Measurements from ENCODE around the gene APOL1. TPM values are rescaled to one million over a fixed set of nuclear protein-coding genes. Genes with fewer than 3 reads are reported as not detected.
"Not testable (repeated sequence)": the region's sequence is repeated elsewhere in the genome, so short reads cannot be mapped to it uniquely, and the experiment has no call there.

APOL1 gene
- total and polyA plus RNA-seq, 5 donors = 13.6 to 29.8 (median 16.3) TPM

- no peaks in the 10 kb centered on the region for H3K4me1 ChIP-seq (ENCODE audit: control insufficient read depth, insufficient read depth, low read length)
- ATAC-seq = peak; percentile 73 to 86
- H3K27ac ChIP-seq (ENCODE audit: low read length) = peak overlapping the region; percentile 2
- no peaks in the 10 kb centered on the region for H3K9me3 ChIP-seq (ENCODE audit: control insufficient read depth, low read length)
- no peaks in the 10 kb centered on the region for H3K27me3 ChIP-seq (ENCODE audit: control insufficient read depth, insufficient read depth)
- intact Hi-C loops (cut with DNase I) = loop anchor here in 2 of 4 donors (5.0 to 10.0 kb wide), 2 partner anchors 89 to 142 kb away; no protein-coding TSS in a partner anchor
- H3K4me3 ChIP-seq (ENCODE audit: low read length) = no peak overlapping the region
- DNase-seq = peak; percentile 74 to 93 (median 91)
- 56% methylated on average over 28 of the region's 28 CpGs for WGBS
These were observed 33.4 kb downstream of the APOL1 start for GRCh38 chr22:36286096-36286957.

GRCh38 chr22:36287881-36288515 lies 35.1 kb downstream of the APOL1 start:
- no peaks in the 10 kb centered on the region for H3K27me3 ChIP-seq (ENCODE audit: control insufficient read depth, insufficient read depth)
- no peaks in the 10 kb centered on the region for H3K4me1 ChIP-seq (ENCODE audit: control insufficient read depth, insufficient read depth, low read length)
- intact Hi-C loops (cut with DNase I) = loop anchor here in 2 of 4 donors (5.0 to 10.0 kb wide), 2 partner anchors 91 to 143 kb away; no protein-coding TSS in a partner anchor
- ATAC-seq (no peak), DNase-seq (peak in 2 of 3 donors; percentile 49 to 62)
- H3K9me3 ChIP-seq (ENCODE audit: control insufficient read depth, low read length) = no peaks in the 10 kb centered on the region
- no peak overlapping the region for H3K4me3 ChIP-seq (ENCODE audit: low read length)
- WGBS = 93% methylated on average over 20 of the region's 20 CpGs
- H3K27ac ChIP-seq (ENCODE audit: low read length) = no peak overlapping the region

- no peaks in the 10 kb centered on the region for H3K4me1 ChIP-seq (ENCODE audit: control insufficient read depth, insufficient read depth, low read length)
- DNase-seq = peak in 2 of 3 donors; percentile 54 to 55
- no peak for ATAC-seq
- H3K27me3 ChIP-seq (ENCODE audit: control insufficient read depth, insufficient read depth) = no peaks in the 10 kb centered on the region
- no peak overlapping the region for H3K4me3 ChIP-seq (ENCODE audit: low read length)
- H3K27ac ChIP-seq (ENCODE audit: low read length) = no peak overlapping the region
- intact Hi-C loops (cut with DNase I) = loop anchor here in 2 of 4 donors (5.0 to 10.0 kb wide), 2 partner anchors 91 to 144 kb away; no protein-coding TSS in a partner anchor
- H3K9me3 ChIP-seq (ENCODE audit: control insufficient read depth, low read length) = no peaks in the 10 kb centered on the region
- 91% methylated on average over 33 of the region's 33 CpGs for WGBS
These were observed 35.9 kb downstream of the APOL1 start for GRCh38 chr22:36288571-36289405.

DNA sequence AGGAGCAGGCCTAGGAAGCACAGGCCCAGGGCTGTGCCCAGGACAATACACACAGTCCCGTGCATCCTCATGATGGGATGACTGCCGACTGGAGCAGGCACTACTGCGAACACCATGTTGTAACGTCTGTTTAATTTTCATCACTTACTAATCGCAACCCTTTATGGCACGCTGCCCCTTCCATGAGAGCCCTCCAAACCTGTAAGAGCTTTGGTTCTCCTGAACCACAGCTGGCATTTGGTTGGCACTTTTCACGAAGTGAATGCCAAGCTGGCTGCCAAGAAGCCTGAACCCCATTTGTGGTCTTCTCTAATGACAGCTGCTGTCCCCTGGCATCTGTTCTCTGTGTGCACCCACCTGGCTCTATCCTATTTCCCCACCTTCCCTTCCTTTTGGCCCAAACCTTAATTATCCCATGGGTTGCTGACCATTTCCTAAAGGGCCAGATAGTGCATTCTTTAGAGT lies 36.5 kb downstream of the APOL1 start:
- no peak for ATAC-seq
- WGBS = 83% methylated on average over 7 of the region's 7 CpGs
- intact Hi-C loops (cut with DNase I) = loop anchor here in 2 of 4 donors (5.0 to 10.0 kb wide), 2 partner anchors 92 to 145 kb away; no protein-coding TSS in a partner anchor
- Histone ChIP-seq H3K27me3 (ENCODE audit: control insufficient read depth, insufficient read depth) (no peaks in the 10 kb centered on the region), H3K4me3 (ENCODE audit: low read length) (no peak overlapping the region), H3K4me1 (ENCODE audit: control insufficient read depth, insufficient read depth, low read length) (no peaks in the 10 kb centered on the region), H3K27ac (ENCODE audit: low read length) (no peak overlapping the region), H3K9me3 (ENCODE audit: control insufficient read depth, low read length) (no peaks in the 10 kb centered on the region)
- DNase-seq = no peak

GRCh38 chr22:36289948-36290371 lies 37.0 kb downstream of the APOL1 start:
- not testable (repeated sequence) for H3K27me3 ChIP-seq (ENCODE audit: control insufficient read depth, insufficient read depth); H3K27ac ChIP-seq (ENCODE audit: low read length); ATAC-seq; DNase-seq; H3K4me3 ChIP-seq (ENCODE audit: low read length); H3K9me3 ChIP-seq (ENCODE audit: control insufficient read depth, low read length); H3K4me1 ChIP-seq (ENCODE audit: control insufficient read depth, insufficient read depth, low read length)
- intact Hi-C loops (cut with DNase I) = loop anchor here in 2 of 4 donors (5.0 to 10.0 kb wide), 2 partner anchors 93 to 145 kb away; no protein-coding TSS in a partner anchor
- WGBS = 90% methylated on average over 11 of the region's 11 CpGs

- DNase-seq; H3K27me3 ChIP-seq (ENCODE audit: control insufficient read depth, insufficient read depth); intact Hi-C loops (cut with DNase I); H3K9me3 ChIP-seq (ENCODE audit: control insufficient read depth, low read length); H3K4me3 ChIP-seq (ENCODE audit: low read length); ATAC-seq; H3K4me1 ChIP-seq (ENCODE audit: control insufficient read depth, insufficient read depth, low read length); H3K27ac ChIP-seq (ENCODE audit: low read length): not testable (repeated sequence)
- WGBS = 97% methylated on average over 20 of the region's 40 CpGs
These were observed 37.6 kb downstream of the APOL1 start for GRCh38 chr22:36290391-36291075.

DNA sequence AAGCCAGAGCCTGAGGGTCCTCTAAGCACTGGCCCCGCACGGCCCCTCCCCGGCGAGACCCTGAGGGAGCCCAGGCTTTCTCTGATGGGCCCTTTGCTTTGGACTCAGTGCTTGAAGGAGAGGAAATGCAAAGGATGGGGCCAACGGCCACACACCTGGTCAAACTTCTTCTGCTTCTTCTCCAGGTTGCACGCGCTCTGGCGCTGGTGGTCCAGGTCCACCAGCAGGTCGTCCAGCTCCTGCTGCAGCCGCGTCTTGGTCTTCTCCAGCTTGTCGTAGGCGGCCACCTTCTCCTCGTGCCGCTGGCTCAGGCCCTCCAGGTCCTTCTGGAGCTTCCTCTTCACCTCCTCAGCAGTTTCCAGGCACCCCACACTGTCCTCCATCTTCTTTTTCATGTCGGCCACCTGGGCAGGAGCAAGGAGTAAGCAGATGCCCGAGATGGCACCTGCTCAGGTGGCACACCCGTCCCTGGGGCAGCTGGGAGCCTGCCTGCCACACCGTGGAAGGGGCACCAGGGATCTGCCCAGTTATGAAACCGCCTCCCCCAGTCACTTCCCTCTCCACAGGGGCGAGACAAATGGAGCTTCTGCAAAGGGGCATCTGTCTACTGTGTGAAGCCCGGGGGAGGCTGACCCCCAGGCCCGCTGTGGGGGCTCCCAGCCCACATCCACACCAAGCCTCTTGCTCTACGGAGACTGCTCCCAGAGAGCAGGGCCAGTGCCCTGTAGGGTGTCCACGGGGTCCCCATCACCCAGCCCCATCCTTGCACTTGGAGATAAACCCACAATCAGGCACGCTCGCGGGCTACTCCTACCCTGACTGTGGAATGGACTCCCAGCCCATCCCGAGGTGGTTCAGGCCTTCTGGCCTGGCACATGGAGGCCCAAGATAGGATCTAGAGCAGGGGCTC lies 39.2 kb downstream of the APOL1 start:
- peak in 1 of 2 donors; percentile 2 for ATAC-seq
- 94% methylated on average over 29 of the region's 29 CpGs for WGBS
- DNase-seq = peak in 1 of 3 donors; percentile 52

GRCh38 chr22:36292823-36293530 lies 40.0 kb downstream of the APOL1 start:
- no peak for ATAC-seq
- H3K9me3 ChIP-seq (ENCODE audit: control insufficient read depth, low read length) = no peaks in the 10 kb centered on the region
- no peaks in the 10 kb centered on the region for H3K27me3 ChIP-seq (ENCODE audit: control insufficient read depth, insufficient read depth)
- H3K4me3 ChIP-seq (ENCODE audit: low read length) = no peak overlapping the region
- WGBS = 91% methylated on average over 17 of the region's 17 CpGs
- no peaks in the 10 kb centered on the region for H3K4me1 ChIP-seq (ENCODE audit: control insufficient read depth, insufficient read depth, low read length)
- intact Hi-C loops (cut with DNase I) = no loop called here
- DNase-seq = peak in 2 of 3 donors; percentile 39 to 45
- H3K27ac ChIP-seq (ENCODE audit: low read length) = no peak overlapping the region

More for the DNA sequence above, 39.2 kb downstream of the APOL1 start:
- intact Hi-C loops (cut with DNase I) = no loop called here
- H3K4me3 ChIP-seq (ENCODE audit: low read length) = no peak overlapping the region
- H3K4me1 ChIP-seq (ENCODE audit: control insufficient read depth, insufficient read depth, low read length) = no peaks in the 10 kb centered on the region
- no peaks in the 10 kb centered on the region for H3K27me3 ChIP-seq (ENCODE audit: control insufficient read depth, insufficient read depth)
- no peaks in the 10 kb centered on the region for H3K9me3 ChIP-seq (ENCODE audit: control insufficient read depth, low read length)
- H3K27ac ChIP-seq (ENCODE audit: low read length) = no peak overlapping the region

Measured in right cardiac atrium (tissue), 5 donors.